Fibroblast of villous mesenchyme (primary cell): ENCODE results near the gene ZNF785. TPM values are rescaled to one million over a fixed set of nuclear protein-coding genes. Genes with fewer than 3 reads are reported as not detected.
A peak's percentile ranks its signal among the peaks of the same experiment; 100 is the strongest.
"Not testable (repeated sequence)": the region's sequence is repeated elsewhere in the genome, so short reads cannot be mapped to it uniquely, and the experiment has no call there.

Experiments used
- DNase-seq: peaks from one replicate; pipeline ENCODE4 v3.0.0-alpha.2; 2010; ENCODE audit warnings: low read depth
- H3K4me3 ChIP-seq: 2 replicates; pipeline ENCODE4 v1.5.1; 2011; ENCODE audit warnings: low read depth, mild to moderate bottlenecking, low read length
- total RNA-seq: library from RNA; depleted of rRNA; stranded (reverse); fragments of >200 nt; gene quantifications from 2 replicates; pipeline ENCODE4 v1.2.3, GENCODE V29; 2012
- TF ChIP-seq, protein P1 (sequence below): IDR thresholded peaks from 2 replicates; pipeline ENCODE4 v1.5.1; 2012; ENCODE audit warnings: low read depth, mild to moderate bottlenecking, low read length; ENCODE audit not compliant: insufficient read depth

The ZNF785 gene
- total RNA-seq, 1 donor: 13.0 TPM

- DNase-seq: no peak
- TF ChIP-seq, protein P1, sequence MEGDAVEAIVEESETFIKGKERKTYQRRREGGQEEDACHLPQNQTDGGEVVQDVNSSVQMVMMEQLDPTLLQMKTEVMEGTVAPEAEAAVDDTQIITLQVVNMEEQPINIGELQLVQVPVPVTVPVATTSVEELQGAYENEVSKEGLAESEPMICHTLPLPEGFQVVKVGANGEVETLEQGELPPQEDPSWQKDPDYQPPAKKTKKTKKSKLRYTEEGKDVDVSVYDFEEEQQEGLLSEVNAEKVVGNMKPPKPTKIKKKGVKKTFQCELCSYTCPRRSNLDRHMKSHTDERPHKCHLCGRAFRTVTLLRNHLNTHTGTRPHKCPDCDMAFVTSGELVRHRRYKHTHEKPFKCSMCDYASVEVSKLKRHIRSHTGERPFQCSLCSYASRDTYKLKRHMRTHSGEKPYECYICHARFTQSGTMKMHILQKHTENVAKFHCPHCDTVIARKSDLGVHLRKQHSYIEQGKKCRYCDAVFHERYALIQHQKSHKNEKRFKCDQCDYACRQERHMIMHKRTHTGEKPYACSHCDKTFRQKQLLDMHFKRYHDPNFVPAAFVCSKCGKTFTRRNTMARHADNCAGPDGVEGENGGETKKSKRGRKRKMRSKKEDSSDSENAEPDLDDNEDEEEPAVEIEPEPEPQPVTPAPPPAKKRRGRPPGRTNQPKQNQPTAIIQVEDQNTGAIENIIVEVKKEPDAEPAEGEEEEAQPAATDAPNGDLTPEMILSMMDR: no peak
- H3K4me3 ChIP-seq: no peak overlapping the region
These were observed 46.2 kb downstream of the ZNF785 start for GRCh38 chr16:30539000-30539964.

DNA sequence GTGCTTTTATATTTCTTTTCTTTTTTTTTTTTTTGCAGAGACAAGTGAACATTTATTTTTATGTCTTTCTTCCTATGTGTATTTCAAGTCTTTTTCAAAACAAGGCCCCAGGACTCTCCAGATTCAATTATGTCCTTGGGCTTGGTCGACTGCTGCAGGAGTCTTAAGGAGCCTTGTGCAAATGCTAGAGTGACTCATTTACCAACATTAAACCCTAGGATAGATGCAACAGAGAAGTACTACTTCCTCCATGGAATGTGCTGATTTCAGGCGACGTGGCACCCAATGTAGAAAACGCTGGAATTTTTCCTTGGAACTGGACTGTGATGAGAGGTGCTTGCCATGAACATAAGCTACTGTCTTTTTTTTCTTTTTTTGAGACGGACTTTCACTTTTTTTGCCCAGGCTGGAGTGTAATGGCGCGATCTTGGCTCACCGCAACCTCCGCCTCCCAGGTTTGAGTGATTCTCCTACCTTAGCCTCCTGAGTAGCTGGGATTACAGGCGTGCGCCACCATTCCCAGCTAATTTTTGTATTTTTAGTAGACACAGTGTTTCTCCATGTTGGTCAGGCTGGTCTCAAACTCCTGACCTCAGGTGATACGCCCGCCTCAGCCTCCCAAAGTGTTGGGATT is 49.0 kb downstream of the ZNF785 start:
- H3K4me3 ChIP-seq, DNase-seq: not testable (repeated sequence)

DNA sequence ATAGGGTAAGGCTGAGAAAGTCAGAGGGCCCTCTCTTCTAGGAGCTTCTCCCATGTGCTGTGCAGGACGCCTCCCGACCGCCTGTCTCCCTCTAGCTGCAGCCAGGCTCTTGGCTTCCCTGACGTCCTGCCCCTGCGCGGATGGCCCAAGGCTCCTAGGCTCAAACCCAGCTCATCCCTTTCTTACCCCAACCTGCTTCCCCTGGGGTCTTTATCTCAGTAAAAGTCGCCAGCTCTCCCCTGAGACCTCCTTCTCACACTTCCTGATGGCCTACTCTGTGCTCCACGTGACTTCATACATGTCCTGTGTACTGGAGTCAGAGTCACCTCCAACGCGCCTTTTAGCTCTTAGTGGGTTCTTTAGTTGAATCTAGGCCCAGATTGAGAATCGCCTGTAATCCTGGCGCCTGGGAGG is 49.7 kb downstream of the ZNF785 start:
- TF ChIP-seq, protein P1: peak; percentile 76
- peak; percentile 80 for DNase-seq
- peak overlapping the region; percentile 75 for H3K4me3 ChIP-seq

DNA sequence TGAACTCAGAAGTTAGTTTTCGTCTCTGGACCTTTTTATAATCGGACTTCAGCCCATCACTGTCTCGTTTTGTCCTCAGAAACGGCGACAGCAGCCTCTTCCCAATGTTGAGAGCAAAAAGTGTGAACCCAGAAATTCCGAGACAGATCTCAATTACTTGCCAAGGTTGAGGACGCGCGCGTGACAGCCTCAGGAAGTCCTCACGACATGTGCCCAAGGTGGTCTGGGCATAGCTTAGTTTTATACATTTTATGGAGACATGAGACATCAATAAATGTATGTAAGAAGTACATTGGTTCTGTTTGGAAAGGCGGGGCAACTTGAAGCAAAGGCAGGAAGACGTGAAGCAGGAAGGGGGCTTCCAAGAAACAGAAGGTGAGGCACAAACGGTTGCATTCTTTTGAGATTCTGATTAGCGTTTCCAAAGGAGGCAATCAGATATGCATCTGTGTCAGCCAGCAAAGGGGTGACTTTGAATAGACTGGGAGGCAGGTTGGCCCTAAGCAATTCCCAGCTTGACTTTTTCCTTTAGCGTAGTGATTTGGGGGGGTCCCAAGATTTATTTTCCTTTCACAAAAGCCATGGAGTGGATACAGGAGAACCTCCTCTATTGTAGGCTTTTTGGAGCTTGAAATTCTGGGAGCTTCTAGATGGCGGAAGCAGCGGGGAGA is 50.3 kb downstream of the ZNF785 start:
- peak overlapping the region; percentile 75 for H3K4me3 ChIP-seq
- no peak for DNase-seq
- TF ChIP-seq, protein P1: no peak

GRCh38 chr16:30534368-30535105 is 51.0 kb downstream of the ZNF785 start, which contains the start of gene ZNF747:
TSS of gene ZNF747 (minus strand) at chr16:30534858. CDS start at chr16:30534679, 179 bp downstream.
- peak within 1 kb of the TSS; percentile 75 for H3K4me3 ChIP-seq
- peak; percentile 84 for DNase-seq
- TF ChIP-seq, protein P1: no peak

GRCh38 chr16:30533748-30534367 is 51.6 kb downstream of the ZNF785 start:
- DNase-seq: no peak
- TF ChIP-seq, protein P1: no peak
- H3K4me3 ChIP-seq: peak overlapping the region; percentile 75
